ENCODE measurements around the gene DENND6B.

DENND6B gene

DNA sequence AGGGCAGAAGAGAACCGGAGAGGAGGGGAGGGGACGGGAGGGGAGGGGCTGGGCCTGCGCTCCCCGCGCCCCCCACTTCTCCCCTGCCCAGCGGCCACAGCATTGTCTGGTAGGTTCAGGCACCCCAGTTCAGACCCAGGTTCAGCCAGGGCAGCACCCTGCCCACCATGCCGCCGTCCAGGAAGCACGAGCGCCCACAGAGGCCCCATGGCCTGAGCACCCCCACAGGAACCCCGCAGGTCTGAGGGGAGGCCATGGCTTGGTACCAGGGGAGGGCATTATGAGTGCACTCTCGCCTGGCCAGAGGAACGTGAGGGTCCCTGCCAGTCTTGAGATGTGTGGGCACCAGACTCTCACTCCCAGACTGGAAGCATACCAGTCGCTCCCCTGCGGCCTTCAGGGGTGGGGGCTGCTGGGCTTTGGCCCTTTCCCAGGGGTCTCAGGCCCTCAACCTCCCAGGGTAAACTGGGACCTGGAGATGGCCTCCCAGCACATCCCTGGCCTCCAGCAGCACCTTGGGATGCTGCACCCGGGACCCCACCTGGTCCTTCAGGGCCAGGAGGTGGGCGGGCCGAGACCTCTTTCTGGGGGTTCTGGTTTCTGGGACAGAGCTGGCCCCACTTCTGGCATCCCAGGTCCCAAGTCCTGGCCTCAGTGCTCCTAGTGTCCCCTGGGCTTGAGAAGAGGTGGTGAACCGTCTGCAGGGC, 18.8 kb downstream of the DENND6B start:
- no peaks in the 10 kb centered on the region for H3K27me3 Mint-ChIP-seq
- peak overlapping the region; percentile 89 for H3K27ac Mint-ChIP-seq
- intact Hi-C loops (cut with micrococcal nuclease) = loop anchor here (5.0 kb wide), 2 partner anchors 34 to 36 kb away; partner anchors contain the start of genes MAPK11 and PPP6R2
- no peaks in the 10 kb centered on the region for H3K9me3 Mint-ChIP-seq
- peaks cover 60% of the 10 kb centered on the region for H3K4me1 Mint-ChIP-seq (ENCODE audit: low read depth)
- H3K36me3 Mint-ChIP-seq (ENCODE audit: low read depth) = peaks cover 43% of the 10 kb centered on the region
- H3K4me3 Mint-ChIP-seq = peak overlapping the region; percentile 70

DNA sequence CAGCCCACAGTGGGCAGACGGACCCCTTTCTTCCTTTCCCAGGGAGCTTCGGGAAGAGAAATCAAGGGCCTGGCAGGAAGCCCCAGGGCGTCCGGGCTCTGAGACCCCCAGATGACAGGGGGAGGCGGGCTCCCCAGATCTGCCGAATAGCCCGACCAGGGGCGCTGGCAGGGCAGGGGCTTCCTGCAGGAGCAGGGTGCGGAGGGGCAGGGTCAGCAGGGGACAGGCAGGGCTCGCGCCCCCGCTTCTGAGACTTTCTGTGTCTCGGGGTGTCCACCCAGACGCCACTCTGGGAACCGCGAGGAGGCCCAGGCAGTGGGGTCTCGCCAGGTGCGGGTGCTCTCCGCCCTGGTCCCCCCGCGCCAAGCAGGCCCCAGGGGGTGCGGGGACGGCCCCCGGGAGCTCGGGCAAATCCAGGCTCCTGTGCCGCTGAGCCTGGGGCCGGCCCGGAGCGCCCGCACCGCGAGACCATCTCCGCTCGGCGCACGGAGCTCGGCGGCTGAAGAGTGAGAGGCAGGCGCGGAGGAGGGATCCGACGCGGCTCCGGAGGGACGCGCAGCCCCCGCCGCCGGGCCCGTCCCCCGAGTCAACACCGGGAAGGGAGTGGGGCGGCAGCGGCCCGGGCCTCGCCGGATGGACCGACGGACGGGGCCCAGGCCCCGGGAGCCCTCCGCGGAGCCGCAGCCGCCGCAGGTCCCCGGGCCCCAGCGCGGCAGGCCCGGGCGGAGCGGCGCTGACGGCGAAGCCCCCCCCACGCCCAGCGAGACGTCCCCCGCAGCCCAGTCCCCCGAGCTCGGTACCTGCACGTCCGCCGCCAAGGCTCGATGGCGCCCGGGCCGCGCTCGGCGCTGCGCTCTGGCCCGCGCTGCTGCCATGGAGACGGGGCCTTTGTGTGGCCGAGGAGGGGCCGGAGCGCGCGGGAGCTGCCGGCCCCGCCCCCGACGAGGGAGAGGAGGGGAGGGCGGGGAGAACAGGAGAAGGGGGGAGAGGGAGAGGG, 19.8 kb downstream of the DENND6B start, which contains the start of gene PLXNB2:
Gene PLXNB2, minus strand, starts transcription at position 894 of the 997 bp plus-strand sequence. CDS start 17,062 bp downstream, outside the sequence.
- peaks cover 67% of the 10 kb centered on the region for H3K4me1 Mint-ChIP-seq (ENCODE audit: low read depth)
- H3K27ac Mint-ChIP-seq = peak within 1 kb of the TSS; percentile 89
- H3K27me3 Mint-ChIP-seq = no peaks in the 10 kb centered on the region
- intact Hi-C loops (cut with micrococcal nuclease) = loop anchor here (5.0 kb wide), 2 partner anchors 35 kb away; partner anchors contain the start of genes MAPK11 and PPP6R2
- H3K36me3 Mint-ChIP-seq (ENCODE audit: low read depth) = peaks cover 49% of the 10 kb centered on the region
- peak within 1 kb of the TSS; percentile 77 for H3K4me3 Mint-ChIP-seq
- no peaks in the 10 kb centered on the region for H3K9me3 Mint-ChIP-seq

DNA sequence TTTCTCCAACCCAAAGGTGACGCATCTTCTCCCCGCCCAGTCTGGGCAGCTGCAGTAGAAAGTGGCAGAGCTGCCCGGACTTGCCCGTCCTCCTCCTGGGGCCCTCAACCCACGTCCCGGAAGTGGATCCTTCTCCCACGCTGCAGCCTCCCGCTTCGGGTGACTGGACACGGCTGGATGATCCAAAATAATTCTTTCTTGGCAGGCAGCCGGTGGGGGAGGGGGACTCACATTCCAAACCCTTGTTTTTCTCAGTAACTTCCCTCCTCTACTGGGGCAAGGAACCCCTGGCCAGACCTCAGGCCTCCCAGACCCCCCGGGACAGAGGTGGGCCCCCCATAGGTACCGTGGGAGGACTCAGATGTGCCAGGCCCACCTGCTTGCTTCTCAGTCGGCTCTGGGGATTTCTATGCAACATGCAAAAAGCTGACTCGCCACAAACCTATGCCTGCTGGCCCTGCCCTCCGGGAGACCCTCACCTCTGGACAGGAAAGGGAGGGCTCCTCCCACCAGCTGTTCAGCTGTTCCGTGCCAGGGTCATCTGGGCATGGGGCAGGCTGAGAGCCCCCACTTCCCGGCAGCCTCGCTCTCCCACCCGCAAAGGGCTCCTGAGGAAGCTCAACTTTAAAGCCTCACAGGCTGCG, 20.8 kb downstream of the DENND6B start:
- H3K9me3 Mint-ChIP-seq = no peaks in the 10 kb centered on the region
- H3K36me3 Mint-ChIP-seq (ENCODE audit: low read depth) = peaks cover 52% of the 10 kb centered on the region
- H3K4me1 Mint-ChIP-seq (ENCODE audit: low read depth) = peaks cover 67% of the 10 kb centered on the region
- no peaks in the 10 kb centered on the region for H3K27me3 Mint-ChIP-seq
- peak overlapping the region; percentile 89 for H3K27ac Mint-ChIP-seq
- H3K4me3 Mint-ChIP-seq = peak overlapping the region; percentile 77
- intact Hi-C loops (cut with micrococcal nuclease) = loop anchor here (5.0 kb wide), 2 partner anchors 34 to 36 kb away; partner anchors contain the start of genes MAPK11 and PPP6R2

DNA sequence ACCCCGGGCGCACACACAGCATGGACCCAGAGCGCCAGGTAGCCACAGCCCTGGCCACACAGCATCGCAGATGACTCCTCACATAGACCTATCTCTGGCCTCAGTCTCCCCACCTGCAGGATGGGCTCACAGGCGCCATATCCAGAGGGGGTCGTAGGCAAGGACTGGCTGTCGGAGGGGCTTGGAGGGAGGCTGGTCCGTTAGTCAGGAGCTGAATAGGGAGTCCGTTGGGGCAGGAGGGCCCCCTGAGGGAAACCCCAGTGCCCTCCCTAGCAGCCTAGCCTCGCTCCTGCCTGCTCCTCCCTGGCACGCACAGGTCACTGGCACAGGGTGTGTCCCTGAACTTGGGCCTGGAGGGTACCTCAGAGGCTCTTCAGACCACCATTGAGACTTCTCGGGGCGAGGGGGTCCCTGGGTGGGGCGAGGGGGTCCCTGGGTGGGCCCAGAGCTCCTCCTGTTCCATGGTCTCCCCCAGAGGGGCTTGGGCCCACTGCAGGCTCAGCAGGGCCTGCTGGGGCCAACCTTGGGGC, 21.4 kb downstream of the DENND6B start:
- Mint-ChIP-seq H3K36me3 (ENCODE audit: low read depth) (peaks cover 58% of the 10 kb centered on the region), H3K4me1 (ENCODE audit: low read depth) (peaks cover 71% of the 10 kb centered on the region), H3K27me3 (no peaks in the 10 kb centered on the region), H3K9me3 (no peaks in the 10 kb centered on the region), H3K27ac (peak overlapping the region; percentile 89), H3K4me3 (peak overlapping the region; percentile 77)
- intact Hi-C loops (cut with micrococcal nuclease) = loop anchor here (5.0 kb wide), 2 partner anchors 33 to 37 kb away; partner anchors contain the start of genes MAPK11 and PPP6R2

DNA sequence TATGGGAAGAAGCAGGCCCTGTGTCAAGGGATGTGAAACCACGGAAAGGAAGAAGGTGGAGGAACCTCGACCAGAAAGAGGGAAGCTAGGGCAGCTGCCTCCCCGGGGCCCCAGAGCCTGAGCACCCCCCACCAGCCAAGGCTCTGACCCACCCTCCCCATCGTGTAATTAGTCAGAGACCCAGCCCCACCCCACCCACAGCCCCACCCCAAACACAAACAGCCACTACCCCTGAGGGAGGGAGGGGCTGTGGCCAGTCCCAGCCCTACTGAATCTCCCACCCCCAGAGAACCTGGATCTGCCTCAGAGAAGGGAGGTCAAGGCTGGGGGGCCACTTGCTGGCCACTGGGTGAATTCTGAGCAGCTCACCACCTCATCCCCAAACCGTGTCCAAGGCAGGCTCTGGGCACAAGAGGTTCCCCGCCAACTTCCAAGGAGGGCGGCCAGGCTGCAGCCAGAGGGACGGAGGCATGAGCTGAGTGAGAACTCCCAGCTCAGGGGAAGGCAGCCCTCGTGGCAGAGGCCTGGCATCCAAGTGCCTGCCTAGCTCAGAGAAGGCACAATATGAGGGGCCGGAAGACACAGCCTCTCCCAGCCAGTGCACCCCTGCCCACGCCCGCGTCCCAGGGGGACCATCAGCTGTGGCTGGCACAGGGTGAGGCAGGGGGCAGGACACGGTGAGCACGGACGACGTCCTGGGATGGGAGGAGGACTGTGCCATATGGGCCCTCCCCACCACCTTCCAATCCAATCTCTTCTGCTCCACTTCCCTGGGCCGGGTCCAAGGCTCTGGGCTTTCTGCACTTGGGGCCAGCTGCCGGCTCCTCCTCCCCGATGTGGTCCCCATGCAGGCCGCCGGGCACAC, 22.1 kb downstream of the DENND6B start:
- Mint-ChIP-seq H3K4me3 (peak overlapping the region; percentile 77), H3K4me1 (ENCODE audit: low read depth) (peaks cover 71% of the 10 kb centered on the region), H3K27me3 (no peaks in the 10 kb centered on the region), H3K27ac (peak overlapping the region; percentile 89), H3K36me3 (ENCODE audit: low read depth) (peaks cover 58% of the 10 kb centered on the region), H3K9me3 (no peaks in the 10 kb centered on the region)
- intact Hi-C loops (cut with micrococcal nuclease) = loop anchor here (5.0 kb wide), 2 partner anchors 32 to 38 kb away; partner anchors contain the start of genes MAPK11 and PPP6R2

DNA sequence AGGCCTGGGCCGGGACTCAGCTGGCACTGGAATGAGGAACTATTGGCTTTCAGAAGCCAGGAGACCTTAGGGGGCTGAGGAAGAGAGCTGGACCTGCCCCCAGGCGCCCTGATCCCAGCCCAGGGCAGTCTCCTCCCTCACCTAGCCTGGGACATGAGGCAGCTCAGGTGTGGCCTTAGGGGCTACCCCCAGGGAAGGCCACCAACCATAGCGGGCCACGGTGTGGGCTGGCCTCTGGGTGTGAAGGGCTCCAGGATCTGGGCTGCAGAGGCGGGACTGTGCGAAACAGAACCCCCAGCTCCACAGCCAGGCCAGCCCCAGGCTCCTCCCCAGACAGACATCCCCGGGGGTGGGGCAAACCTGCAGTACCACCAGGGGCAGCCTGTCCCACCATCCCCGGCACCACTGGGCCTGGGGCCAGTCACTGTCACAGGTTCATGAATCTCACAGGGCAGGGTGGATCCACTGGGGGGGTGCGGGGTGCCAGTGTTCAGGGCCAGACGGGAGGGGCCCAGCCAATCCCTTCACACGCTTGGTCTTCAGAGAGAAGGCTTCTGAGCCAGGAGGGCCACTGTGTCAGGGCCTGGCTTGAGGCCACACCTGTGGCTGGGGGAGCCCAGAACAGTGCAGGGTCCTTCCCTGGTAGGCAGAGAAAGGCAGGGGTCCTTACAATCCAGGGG, 22.8 kb downstream of the DENND6B start:
- Mint-ChIP-seq H3K27ac (peak overlapping the region; percentile 89), H3K9me3 (no peaks in the 10 kb centered on the region), H3K4me3 (peak overlapping the region; percentile 77), H3K4me1 (ENCODE audit: low read depth) (peaks cover 69% of the 10 kb centered on the region), H3K27me3 (no peaks in the 10 kb centered on the region), H3K36me3 (ENCODE audit: low read depth) (peaks cover 64% of the 10 kb centered on the region)
- intact Hi-C loops (cut with micrococcal nuclease) = no loop called here

GRCh38 chr22:50303515-50303847, 23.3 kb downstream of the DENND6B start:
- Mint-ChIP-seq H3K27ac (peak overlapping the region; percentile 89), H3K4me1 (ENCODE audit: low read depth) (peaks cover 69% of the 10 kb centered on the region)
- intact Hi-C loops (cut with micrococcal nuclease) = no loop called here

DNA sequence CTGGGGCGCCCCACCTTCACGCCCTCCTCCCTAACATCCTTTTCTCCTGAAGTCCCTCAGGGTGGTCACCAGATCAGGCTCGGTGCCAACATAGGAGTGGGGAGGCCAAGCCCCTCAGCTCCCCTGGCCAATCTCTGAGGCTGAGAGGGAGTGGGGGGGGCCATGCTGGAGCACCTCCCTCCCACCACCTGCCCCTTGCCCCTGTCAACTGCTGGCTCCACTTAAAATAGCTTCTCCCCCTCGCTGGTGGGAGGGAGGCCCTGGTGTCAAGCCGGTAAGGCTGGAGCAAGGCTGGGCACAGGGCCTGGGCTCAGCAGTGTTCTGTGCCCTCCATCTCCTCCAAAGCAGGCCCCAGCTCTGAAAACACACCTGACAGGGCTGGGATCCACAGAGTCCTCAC, 24.2 kb downstream of the DENND6B start:
- Mint-ChIP-seq H3K27me3 (no peaks in the 10 kb centered on the region), H3K9me3 (no peaks in the 10 kb centered on the region), H3K36me3 (ENCODE audit: low read depth) (peaks cover 78% of the 10 kb centered on the region), H3K27ac (peak overlapping the region; percentile 89), H3K4me3 (peak overlapping the region; percentile 77), H3K4me1 (ENCODE audit: low read depth) (peaks cover 71% of the 10 kb centered on the region)
- intact Hi-C loops (cut with micrococcal nuclease) = no loop called here

More at GRCh38 chr22:50303515-50303847, 23.3 kb downstream of the DENND6B start:
- Mint-ChIP-seq H3K27me3 (no peaks in the 10 kb centered on the region), H3K4me3 (peak overlapping the region; percentile 77), H3K9me3 (no peaks in the 10 kb centered on the region), H3K36me3 (ENCODE audit: low read depth) (peaks cover 69% of the 10 kb centered on the region)

DNA sequence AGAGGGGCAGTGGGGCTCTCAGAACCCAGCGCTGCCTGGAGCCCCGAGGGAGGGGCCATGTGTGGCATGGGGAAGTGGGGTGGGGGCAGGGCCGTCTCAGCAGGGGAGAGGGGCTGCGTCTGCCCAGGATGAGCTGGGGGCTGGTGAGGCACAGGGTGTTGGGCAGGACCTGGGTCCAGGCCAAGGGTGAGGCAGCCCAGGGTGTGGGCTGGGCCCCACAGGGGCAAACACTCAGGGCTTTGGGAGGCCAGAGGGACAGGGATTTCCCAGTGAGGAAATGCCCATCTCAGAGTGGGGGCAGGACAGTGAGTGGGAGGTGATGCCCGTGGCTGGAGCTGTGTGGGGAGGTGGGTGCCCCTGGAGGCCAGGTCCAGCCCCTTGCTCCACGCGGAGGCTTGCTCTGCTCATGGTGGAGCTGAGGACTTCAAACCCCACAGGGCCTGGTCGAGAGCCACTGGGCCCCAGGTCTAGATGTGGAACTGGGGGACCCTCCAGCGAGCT, 24.7 kb downstream of the DENND6B start:
- H3K9me3 Mint-ChIP-seq = no peaks in the 10 kb centered on the region
- intact Hi-C loops (cut with micrococcal nuclease) = no loop called here
- peak overlapping the region; percentile 89 for H3K27ac Mint-ChIP-seq

GRCh38 chr22:50301581-50301991, 25.2 kb downstream of the DENND6B start:
- Mint-ChIP-seq H3K9me3 (no peaks in the 10 kb centered on the region), H3K4me3 (peak overlapping the region; percentile 77), H3K27me3 (no peaks in the 10 kb centered on the region), H3K4me1 (ENCODE audit: low read depth) (peaks cover 81% of the 10 kb centered on the region), H3K36me3 (ENCODE audit: low read depth) (peaks cover 87% of the 10 kb centered on the region), H3K27ac (peak overlapping the region; percentile 89)
- intact Hi-C loops (cut with micrococcal nuclease) = no loop called here

More for the DNA sequence above, 24.7 kb downstream of the DENND6B start:
- Mint-ChIP-seq H3K4me1 (ENCODE audit: low read depth) (peaks cover 76% of the 10 kb centered on the region), H3K4me3 (peak overlapping the region; percentile 77), H3K36me3 (ENCODE audit: low read depth) (peaks cover 83% of the 10 kb centered on the region), H3K27me3 (no peaks in the 10 kb centered on the region)

GRCh38 chr22:50300620-50301257, 26.1 kb downstream of the DENND6B start:
- peak overlapping the region; percentile 89 for H3K27ac Mint-ChIP-seq
- no peaks in the 10 kb centered on the region for H3K27me3 Mint-ChIP-seq
- no peaks in the 10 kb centered on the region for H3K9me3 Mint-ChIP-seq
- H3K4me3 Mint-ChIP-seq = peak overlapping the region; percentile 77
- H3K4me1 Mint-ChIP-seq (ENCODE audit: low read depth) = peaks cover 89% of the 10 kb centered on the region
- peaks cover 87% of the 10 kb centered on the region for H3K36me3 Mint-ChIP-seq (ENCODE audit: low read depth)
- intact Hi-C loops (cut with micrococcal nuclease) = no loop called here

All from dendritic cell treated with granulocyte-macrophage colony-stimulating factor and Interleukin-4, amounts not matched to agents 40 ng/mL and 50 ng/mL, for 4 days (primary cell).